ENCODE results near the gene AGTRAP.

The AGTRAP gene

GRCh38 chr1:11707621-11708276 lies 28.2 kb upstream of the AGTRAP start:
- DNase-seq: peak; percentile 92

DNA sequence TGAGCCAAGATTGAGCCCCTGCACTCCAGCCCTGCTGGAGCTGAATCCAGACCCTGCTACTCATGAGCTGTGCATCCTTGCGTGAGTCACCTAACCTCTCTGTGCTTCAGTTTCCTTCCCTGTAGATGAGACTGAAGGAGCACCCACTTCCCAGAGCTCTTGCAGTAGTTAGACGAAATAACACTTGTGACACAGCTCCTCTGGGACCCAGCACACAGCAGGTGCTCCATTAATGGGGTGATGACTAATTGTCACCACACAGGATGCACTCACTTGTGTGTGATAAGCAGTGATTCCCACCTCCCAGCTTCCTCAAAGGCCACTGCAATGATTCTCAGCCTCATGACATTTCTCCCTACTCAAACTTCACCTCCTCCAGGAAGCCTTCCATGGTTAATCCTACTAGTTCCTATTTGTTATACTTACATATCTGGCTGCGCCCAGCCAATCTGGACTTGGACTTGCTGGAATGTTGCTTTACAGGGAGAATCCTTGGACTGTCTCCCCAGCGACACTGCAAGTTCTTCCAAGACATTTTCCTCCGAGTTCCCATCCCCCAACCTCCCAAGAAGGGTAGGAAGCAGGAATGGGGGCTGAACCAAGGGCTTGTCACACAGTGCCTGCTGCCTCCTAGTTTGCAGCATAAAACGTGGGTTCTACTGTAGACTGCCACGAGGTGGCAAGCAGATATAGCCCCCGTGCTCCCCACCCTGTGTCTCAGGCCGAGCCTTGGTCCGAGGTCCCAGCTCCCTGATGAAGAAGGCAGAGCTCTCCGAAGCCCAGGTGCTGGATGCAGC lies 27.2 kb upstream of the AGTRAP start:
- no peak for DNase-seq

GRCh38 chr1:11711490-11711889 lies 24.4 kb upstream of the AGTRAP start:
- no peak for DNase-seq

- DNase-seq: no peak
These were observed 23.7 kb upstream of the AGTRAP start for GRCh38 chr1:11712285-11712684.

DNA sequence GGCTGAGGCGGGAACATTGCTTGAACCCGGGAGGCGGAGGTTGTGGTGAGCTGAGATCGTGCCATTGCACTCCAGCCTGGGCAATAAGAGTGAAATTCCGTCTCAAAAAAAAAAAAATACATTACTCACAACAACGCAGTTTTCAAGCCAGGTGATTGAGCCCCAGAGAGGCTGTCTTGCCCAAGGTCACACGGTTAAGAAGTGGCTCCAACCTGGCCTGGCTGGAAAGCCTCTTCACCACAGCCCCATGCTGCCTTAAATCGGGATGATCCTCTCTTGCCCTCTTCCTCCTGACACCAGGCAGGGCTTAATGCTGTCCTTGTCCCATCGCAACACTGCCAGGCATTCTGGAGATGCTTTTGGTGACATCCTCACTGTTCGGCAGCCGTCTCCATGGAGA lies 22.8 kb upstream of the AGTRAP start:
- no peak for DNase-seq

GRCh38 chr1:11714831-11715575 lies 20.9 kb upstream of the AGTRAP start:
- no peak for DNase-seq

- DNase-seq: peak; percentile 70
These were observed 16.5 kb upstream of the AGTRAP start for GRCh38 chr1:11719313-11720032.

GRCh38 chr1:11720033-11720376 lies 15.9 kb upstream of the AGTRAP start:
- no peak for DNase-seq

DNA sequence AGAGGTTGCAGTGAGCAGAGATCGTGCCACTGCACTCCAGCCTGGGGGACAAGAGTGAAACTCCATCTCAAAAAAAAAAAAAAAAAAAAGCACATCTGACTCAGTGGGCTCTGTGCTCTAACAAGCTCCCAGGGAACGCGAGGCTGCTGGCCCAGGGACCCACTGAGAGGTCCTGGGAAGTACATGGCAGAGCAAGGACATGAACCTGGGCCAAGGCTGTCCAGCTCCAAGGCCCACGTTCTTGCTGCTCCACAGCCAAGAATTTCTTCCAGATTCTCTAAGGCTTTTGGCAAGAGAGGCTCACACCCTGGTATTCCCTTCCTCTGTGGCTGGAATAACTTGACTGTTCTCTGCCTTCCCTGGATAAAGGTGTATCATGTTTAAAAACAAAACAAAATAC lies 15.4 kb upstream of the AGTRAP start:
- no peak for DNase-seq

DNA sequence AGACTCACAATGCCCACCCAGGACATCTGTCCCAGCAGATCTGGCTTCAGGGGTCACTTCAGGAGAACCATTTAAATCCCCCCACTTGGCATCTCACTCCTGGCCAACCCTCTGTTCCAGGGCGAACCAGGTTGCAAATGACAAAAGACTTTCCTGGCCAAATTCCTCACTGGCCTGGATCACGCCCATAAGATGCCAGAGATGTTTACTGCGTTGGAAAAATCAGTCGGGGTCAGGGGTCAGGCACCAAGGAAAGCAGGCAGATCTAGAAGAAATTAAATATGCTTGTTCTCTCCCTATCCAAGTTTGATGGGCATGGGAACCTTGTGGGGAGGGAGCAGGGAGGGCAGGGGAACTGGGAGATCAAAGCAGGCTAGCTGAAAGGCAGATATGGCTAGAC lies 14.6 kb upstream of the AGTRAP start:
- no peak for DNase-seq

DNA sequence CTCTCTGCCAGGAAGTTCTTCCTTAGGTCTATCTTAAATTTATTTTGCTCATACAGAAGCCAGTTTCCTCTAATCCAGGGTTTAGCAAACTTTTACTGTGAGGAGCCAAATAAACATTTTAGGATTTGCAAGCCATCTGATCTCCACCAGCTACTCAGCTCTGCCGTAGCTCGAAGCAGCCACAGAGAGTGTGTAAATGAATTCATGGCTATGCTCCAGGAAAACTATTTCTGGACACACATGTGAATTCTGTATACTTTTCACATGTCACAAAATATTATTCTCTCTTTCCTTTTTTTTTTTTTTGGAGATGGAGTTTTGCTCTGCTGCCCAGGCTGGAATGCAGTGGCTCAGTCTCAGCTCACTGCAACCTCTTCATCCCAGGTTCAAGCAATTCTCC lies 13.4 kb upstream of the AGTRAP start:
- no peak for DNase-seq

DNA sequence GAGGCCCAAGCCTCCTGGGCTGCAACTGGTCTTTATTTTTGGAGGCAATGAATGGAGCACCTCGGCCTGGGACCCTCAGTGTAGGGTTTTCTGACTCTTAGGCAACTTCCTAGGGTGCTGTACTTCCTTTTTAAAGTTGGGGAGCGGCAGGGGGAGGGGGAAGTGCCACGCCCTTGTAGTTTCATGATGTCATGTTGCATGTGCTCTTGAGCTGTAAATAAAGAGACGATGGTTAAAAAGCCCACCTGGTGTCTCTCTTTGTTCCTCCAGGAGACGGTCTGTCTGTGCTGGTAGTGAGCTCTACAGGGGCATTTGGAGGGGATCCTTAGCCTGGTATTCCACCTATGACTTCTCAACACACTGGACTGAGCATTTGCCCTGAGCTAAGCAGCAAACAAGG lies 10.3 kb upstream of the AGTRAP start:
- DNase-seq: no peak

DNA sequence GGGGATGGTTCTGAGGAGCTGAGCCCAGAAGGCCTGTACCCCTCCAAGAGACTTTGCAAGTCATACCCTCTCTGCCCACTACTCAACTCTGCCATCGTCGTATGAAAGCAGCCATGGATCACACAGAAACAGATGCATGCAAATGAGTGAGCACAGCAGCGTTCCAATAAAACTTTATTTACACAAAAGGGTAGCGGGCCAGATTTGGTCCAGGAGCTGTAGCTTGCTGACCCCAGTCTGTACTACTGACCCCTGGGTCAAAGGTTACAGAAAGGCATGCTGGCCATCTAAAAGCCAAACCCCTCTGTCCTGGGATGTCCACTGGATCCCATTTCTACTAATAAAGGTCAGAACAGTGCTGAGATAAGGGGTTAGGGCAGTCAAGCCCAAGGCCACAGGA lies 8.8 kb upstream of the AGTRAP start:
- DNase-seq: no peak

GRCh38 chr1:11728126-11728806 lies 7.7 kb upstream of the AGTRAP start:
- DNase-seq: no peak

GRCh38 chr1:11729155-11729497 lies 6.8 kb upstream of the AGTRAP start:
- DNase-seq: no peak

DNA sequence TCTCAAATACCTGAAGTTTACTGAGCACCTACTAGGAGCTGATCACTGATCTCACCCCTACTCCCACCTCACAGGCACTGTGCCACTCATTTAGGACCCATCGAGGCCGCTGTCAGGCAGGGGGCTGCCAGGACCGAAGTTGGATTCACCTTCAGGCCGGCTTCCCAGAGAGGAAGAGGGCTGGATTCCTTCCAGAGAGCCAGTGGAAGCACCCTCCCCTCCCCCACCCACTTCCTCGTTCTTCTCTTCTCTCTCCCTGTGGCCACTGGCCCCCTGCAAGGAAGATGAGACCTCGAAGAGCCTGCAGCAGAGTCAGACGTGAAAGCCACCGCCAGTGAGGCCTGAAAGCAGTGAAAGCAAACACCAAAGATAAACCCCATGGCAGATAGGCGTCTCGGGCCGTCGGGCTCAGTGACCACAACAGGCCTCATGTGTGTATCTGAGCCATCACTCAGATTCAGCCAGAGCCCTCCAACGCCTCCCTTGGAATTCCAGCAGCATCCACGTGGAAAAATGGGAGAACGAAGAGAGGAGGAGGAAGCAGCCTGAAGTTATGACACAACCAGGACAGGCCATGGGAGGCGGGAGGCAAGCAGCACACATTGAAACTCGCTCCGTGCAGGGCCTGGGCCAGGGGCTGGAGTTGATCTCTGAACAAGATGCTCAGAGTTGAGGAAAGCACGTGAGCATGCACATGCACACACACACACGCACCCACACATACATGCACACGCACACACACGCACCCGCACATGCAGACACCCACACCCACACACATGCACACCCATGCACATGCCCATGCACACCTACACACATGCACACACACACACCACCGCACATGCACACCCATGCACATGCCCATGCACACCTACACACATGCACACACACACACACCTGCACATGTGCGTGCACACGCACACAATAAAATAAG lies 6.2 kb upstream of the AGTRAP start:
- DNase-seq: no peak

DNA sequence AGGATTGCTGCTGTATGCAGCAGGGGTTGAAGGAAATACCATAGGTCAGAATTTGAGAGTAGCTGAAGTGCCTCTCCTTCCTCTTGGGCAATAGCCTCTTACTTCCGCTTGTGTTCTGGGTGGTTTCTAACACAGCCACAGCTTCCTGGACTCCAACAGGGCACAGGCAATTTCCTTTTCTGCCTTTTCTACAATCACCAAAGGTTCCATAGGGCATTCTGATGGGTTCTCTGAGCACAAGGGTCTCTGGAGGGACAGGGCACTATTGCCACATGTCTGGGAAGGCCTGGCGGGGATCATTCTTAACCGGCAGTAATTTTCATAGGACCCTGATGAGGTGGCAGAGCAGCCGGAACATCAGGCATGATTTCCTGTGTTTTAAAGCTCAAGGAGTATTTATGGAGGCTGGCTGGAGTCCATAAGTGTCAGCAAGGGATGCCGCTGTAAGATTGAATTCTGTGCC lies 5.5 kb upstream of the AGTRAP start:
- DNase-seq: peak; percentile 9

GRCh38 chr1:11731691-11732283 lies 4.1 kb upstream of the AGTRAP start:
- no peak for DNase-seq

GRCh38 chr1:11733306-11733705 lies 2.6 kb upstream of the AGTRAP start:
- DNase-seq: no peak

DNA sequence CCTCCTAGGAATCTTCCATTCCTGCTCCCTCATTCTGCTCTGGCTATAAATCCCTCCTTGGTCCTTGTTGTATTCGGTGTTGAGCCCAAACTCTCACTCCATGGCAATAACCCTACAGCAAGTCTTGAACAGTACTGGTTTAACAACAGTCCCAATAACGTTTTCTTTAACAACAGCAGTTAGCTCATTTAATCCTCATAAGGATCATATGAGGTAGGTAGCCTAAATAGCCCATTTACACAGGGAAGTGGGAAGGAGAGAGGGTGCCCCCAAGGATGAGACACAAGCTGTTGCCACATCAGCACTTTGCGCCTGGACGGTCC lies 444 bp upstream of the AGTRAP start:
- no peak for DNase-seq
